Neuronal stem cell (in vitro differentiated cells): ENCODE results near the gene JAKMIP3.

Experiments
- DNase-seq: peaks from one replicate; pipeline ENCODE4 v3.0.0-alpha.2; 2013; ENCODE audit warnings: low spot score
- H2AFZ ChIP-seq: one replicate; pipeline ENCODE4 v1.6.1; 2013; ENCODE audit warnings: mild to moderate bottlenecking, low read length, inconsistent platforms
- H2AK5ac ChIP-seq: 2 replicates; pipeline ENCODE4 v1.6.1; 2013; ENCODE audit warnings: low read depth, mild to moderate bottlenecking, inconsistent platforms, low read length, moderate library complexity, mixed read lengths
- H2BK120ac ChIP-seq: 2 replicates; pipeline ENCODE4 v1.6.1; 2013; ENCODE audit warnings: low read depth, mild to moderate bottlenecking, inconsistent platforms, low read length, moderate library complexity, mixed read lengths
- H2BK12ac ChIP-seq: one replicate; pipeline ENCODE4 v1.6.1; 2013; ENCODE audit warnings: low read length, inconsistent platforms
- H2BK15ac ChIP-seq: 2 replicates; pipeline ENCODE4 v1.6.1; 2013; ENCODE audit warnings: mild to moderate bottlenecking, low read length, inconsistent platforms, mixed read lengths
- H2BK5ac ChIP-seq: one replicate; pipeline ENCODE4 v1.6.1; 2013; ENCODE audit warnings: inconsistent platforms, mild to moderate bottlenecking, low read length, moderate library complexity
- H3K14ac ChIP-seq: one replicate; pipeline ENCODE4 v1.6.1; 2013; ENCODE audit warnings: low read length, inconsistent platforms
- H3K18ac ChIP-seq: 2 replicates; pipeline ENCODE4 v1.6.1; 2013; ENCODE audit warnings: low read length, inconsistent platforms
- H3K23ac ChIP-seq: 2 replicates; pipeline ENCODE4 v1.6.1; 2013; ENCODE audit warnings: low read depth, mild to moderate bottlenecking, mixed read lengths, low read length, inconsistent platforms; ENCODE audit not compliant: poor library complexity
- H3K27ac ChIP-seq: replicated peaks from 3 replicates; pipeline ENCODE4 v1.5.1; 2013; ENCODE audit warnings: low read length, inconsistent platforms
- H3K27me3 ChIP-seq, 3 experiments: 2 replicates each; pipeline ENCODE4 v1.6.1; 2013; ENCODE audit warnings: low read length in 3 of 3, mild to moderate bottlenecking in 2 of 3, inconsistent platforms in 1 of 3, low read depth in 1 of 3, mixed read lengths in 1 of 3, moderate library complexity in 1 of 3; ENCODE audit not compliant: control insufficient read depth in 3 of 3, insufficient read depth in 3 of 3
- H3K36me3 ChIP-seq, 2 donors: replicated peaks in 1 of 2; 2 replicates each; pipeline ENCODE4 v1.6.1; 2013; ENCODE audit warnings: low read length in 2 of 2; ENCODE audit not compliant: control insufficient read depth in 2 of 2, insufficient read depth in 2 of 2
- H3K4ac ChIP-seq: 2 replicates; pipeline ENCODE4 v1.6.1; 2013; ENCODE audit warnings: inconsistent platforms, mild to moderate bottlenecking, low read length, moderate library complexity
- H3K4me1 ChIP-seq, 2 donors: 1 replicate in 1 of 2; 2 replicates in 1 of 2; pipeline ENCODE4 v1.6.1; 2013; ENCODE audit warnings: low read length in 2 of 2, low read depth in 1 of 2; ENCODE audit not compliant: control insufficient read depth in 2 of 2, insufficient read depth in 1 of 2
- H3K4me2 ChIP-seq: one replicate; pipeline ENCODE4 v1.6.1; 2013; ENCODE audit warnings: mild to moderate bottlenecking, low read length, inconsistent platforms; ENCODE audit not compliant: insufficient read depth, poor library complexity, severe bottlenecking
- H3K4me3 ChIP-seq, 2 donors: 2 replicates each; pipeline ENCODE4 v1.5.1; 2013; ENCODE audit warnings: low read length in 2 of 2, mild to moderate bottlenecking in 2 of 2, inconsistent platforms in 1 of 2, moderate library complexity in 1 of 2
- H3K79me1 ChIP-seq: one replicate; pipeline ENCODE4 v1.6.1; 2013; ENCODE audit warnings: low read depth, mild to moderate bottlenecking, inconsistent platforms, low read length, moderate library complexity
- H3K9ac ChIP-seq: one replicate; pipeline ENCODE4 v1.6.1; 2013; ENCODE audit warnings: mild to moderate bottlenecking, low read depth, low read length, inconsistent platforms; ENCODE audit not compliant: poor library complexity
- H3K9me3 ChIP-seq, 2 donors: replicated peaks in 1 of 2; 2 replicates each; pipeline versions ENCODE3 to v1.6.1; 2013; ENCODE audit warnings: low read length in 2 of 2, mild to moderate bottlenecking in 2 of 2, inconsistent platforms in 1 of 2, low read depth in 1 of 2, mixed read lengths in 1 of 2, moderate library complexity in 1 of 2; ENCODE audit not compliant: control insufficient read depth in 2 of 2, insufficient read depth in 1 of 2
- H4K8ac ChIP-seq: one replicate; pipeline ENCODE4 v1.6.1; 2013; ENCODE audit warnings: low read depth, mild to moderate bottlenecking, inconsistent platforms, low read length, moderate library complexity
- H4K91ac ChIP-seq: one replicate; pipeline ENCODE4 v1.6.1; 2013; ENCODE audit warnings: low read length, low read depth, mild to moderate bottlenecking, inconsistent platforms; ENCODE audit not compliant: poor library complexity
- WGBS, 2 donors: extraction: QIAGEN DNeasy Blood & Tissue Kit; methylation state at CpG; one replicate each; pipeline ENCODE4 v1.1.7; 2013; ENCODE audit warnings: missing lambda C conversion rate in 2 of 2, mixed read lengths in 1 of 2; ENCODE audit not compliant: insufficient read length in 2 of 2, insufficient replicate concordance in 1 of 2; ENCODE audit errors: extremely low coverage in 2 of 2; 5-methylcytosine and 5-hydroxymethylcytosine counted together

JAKMIP3 gene

DNA sequence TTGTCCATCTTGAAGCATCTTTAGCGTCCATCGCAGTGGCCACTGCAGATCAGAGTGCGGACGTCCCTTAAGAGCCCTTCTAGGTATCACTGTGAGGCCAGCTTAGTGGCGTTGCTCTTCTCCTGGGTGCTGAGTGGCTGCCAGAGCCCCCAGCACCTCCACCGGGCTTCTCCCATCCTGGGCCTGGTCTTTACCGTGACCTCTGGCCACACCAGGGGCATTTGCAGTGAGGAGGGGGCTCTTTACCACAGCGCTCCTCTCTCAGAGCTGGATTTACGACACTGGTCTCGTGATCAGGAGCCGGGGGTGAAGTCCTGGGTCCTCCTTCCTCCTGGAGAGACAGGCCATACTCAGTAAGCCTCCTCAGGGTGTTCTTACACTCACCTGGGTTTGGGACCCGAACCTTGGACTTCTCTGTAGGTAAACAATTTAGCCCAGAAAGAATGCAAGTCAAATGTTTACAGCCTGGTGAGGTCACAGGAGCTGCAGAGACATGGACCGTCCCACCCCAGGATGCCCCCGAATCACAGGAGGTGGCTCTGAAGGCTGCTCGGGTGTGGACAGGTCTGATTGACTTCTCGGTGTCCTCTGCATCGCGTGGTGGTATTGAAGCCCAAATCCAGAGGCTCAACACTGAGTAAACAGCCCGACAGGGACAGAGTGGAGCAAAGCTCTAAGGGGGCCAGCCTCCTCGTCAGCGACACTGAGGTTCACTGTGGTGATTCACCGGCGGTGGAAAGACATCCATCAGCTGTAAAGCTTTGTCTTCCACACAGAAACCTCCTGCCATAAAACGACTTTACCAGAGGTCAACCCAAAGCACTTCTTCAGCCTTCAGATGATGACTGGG, 33.0 kb downstream of the JAKMIP3 start:
- Histone ChIP-seq H3K14ac (no peak overlapping the region), H3K23ac (no peak overlapping the region), H3K79me1 (no peaks in the 10 kb centered on the region), H3K18ac (no peak overlapping the region), H2BK120ac (no peak overlapping the region), H3K36me3 (no peaks in the 10 kb centered on the region), H3K9me3 (peaks cover 0 to 2% of the 10 kb centered on the region in 2 donors), H3K4me2 (no peak overlapping the region), H2BK12ac (no peak overlapping the region), H3K9ac (no peak overlapping the region), H3K27me3 (peaks cover 0 to 36% (median 0%) of the 10 kb centered on the region in 3 experiments), H2AK5ac (no peak overlapping the region), H3K4me1 (no peaks in the 10 kb centered on the region), H2BK5ac (no peak overlapping the region), H4K8ac (no peak overlapping the region), H2AFZ (no peak overlapping the region), H3K27ac (no peak overlapping the region), H3K4me3 (no peak overlapping the region), H4K91ac (no peak overlapping the region), H3K4ac (no peak overlapping the region), H2BK15ac (no peak overlapping the region)
- WGBS, 2 donors = no CpG with 5 or more reads among the region's 24 CpGs
- DNase-seq = no peak

DNA sequence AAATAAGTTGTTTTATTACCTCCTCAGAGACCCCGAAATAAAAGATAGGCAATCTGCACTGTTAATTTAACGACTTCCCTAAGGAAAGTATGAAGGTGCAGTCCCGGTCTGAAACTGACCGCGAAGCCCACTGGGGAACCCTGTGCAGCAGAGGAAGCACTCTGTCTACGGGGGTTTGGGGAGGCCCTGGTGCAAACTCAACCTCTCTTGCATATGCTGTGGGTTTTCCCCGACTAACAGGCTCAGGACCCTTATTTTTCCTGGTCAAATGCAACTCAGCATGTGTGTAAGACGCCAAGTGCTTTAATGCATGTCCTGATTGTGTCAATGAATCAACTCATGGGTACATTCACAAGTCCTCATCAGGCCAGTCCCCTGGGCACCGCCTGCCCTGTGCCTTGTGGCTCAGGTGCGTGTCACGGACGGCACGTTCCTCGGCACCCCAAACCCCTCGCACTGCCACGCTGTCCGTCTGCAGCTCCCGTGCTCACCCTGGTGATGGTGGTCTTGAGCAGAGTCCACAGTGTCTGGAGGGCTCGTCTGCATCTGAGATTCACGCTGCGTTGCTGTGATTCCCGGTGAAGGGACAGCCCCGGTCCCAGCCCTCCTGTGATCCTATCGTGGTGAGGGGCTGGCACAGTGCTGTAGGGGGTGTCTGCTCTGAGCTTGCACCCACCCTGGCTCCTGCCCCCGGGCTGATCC, 33.8 kb downstream of the JAKMIP3 start:
- Histone ChIP-seq H3K4me3 (peak overlapping the region in 1 of 2 donors; percentile 8), H3K36me3 (no peaks in the 10 kb centered on the region), H3K79me1 (no peaks in the 10 kb centered on the region), H4K8ac (peak overlapping the region; percentile 17), H3K4ac (no peak overlapping the region), H3K9ac (no peak overlapping the region), H3K4me2 (no peak overlapping the region), H3K23ac (no peak overlapping the region), H2BK15ac (peak overlapping the region; percentile 81), H3K14ac (peak overlapping the region; percentile 99), H3K4me1 (no peaks in the 10 kb centered on the region), H2AFZ (no peak overlapping the region), H2AK5ac (peak overlapping the region; percentile 43), H3K9me3 (peaks cover 0 to 2% of the 10 kb centered on the region in 2 donors), H3K27me3 (peaks cover 0 to 36% (median 0%) of the 10 kb centered on the region in 3 experiments), H2BK5ac (no peak overlapping the region), H2BK120ac (no peak overlapping the region), H3K27ac (no peak overlapping the region), H3K18ac (peak overlapping the region; percentile 89), H2BK12ac (no peak overlapping the region), H4K91ac (no peak overlapping the region)
- no CpG with 5 or more reads among the region's 25 CpGs for WGBS, 2 donors
- DNase-seq = no peak

DNA sequence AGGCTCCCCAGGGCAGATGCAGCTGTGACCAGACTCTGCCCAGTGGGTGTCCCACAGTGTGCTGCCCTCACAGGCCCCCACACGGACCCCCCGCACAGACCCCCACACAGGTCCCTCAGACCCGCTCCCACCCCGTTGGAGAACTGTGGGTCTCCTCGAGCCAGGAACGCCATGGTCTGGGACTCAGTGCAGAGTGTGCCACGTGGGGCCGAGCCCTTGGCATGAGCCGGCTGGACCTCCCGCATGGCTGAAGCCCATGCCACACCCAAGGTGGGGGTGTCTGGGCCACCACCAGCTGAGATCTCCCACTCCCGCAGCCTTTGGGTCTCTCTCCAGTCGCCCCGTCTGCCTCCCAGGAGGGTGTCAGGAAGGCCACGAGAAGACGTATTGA, 34.3 kb downstream of the JAKMIP3 start:
- Histone ChIP-seq H4K8ac (no peak overlapping the region), H2AK5ac (peak overlapping the region; percentile 43), H3K9ac (no peak overlapping the region), H2BK120ac (no peak overlapping the region), H3K4ac (no peak overlapping the region), H2BK15ac (no peak overlapping the region), H4K91ac (no peak overlapping the region), H3K4me1 (no peaks in the 10 kb centered on the region), H3K9me3 (peaks cover 0 to 2% of the 10 kb centered on the region in 2 donors), H3K14ac (peak overlapping the region; percentile 99), H3K27ac (no peak overlapping the region), H3K36me3 (no peaks in the 10 kb centered on the region), H2BK12ac (no peak overlapping the region), H3K4me2 (no peak overlapping the region), H3K18ac (peak overlapping the region; percentile 89), H2BK5ac (no peak overlapping the region), H3K23ac (no peak overlapping the region), H3K27me3 (peaks cover 0 to 36% (median 0%) of the 10 kb centered on the region in 3 experiments), H3K79me1 (no peaks in the 10 kb centered on the region), H3K4me3 (no peak overlapping the region), H2AFZ (no peak overlapping the region)
- DNase-seq = no peak
- no CpG with 5 or more reads among the region's 15 CpGs for WGBS, 2 donors
